DLD1 (cell line): ENCODE measurements around the gene SERPINI1.
"Not testable (repeated sequence)": the region's sequence is repeated elsewhere in the genome, so short reads cannot be mapped to it uniquely, and the experiment has no call there.

ENCODE experiments used
- in situ Hi-C: cut with HindIII; loops from 2 replicates; pipeline ENCODE4 v1.10.0; 2017; ENCODE audit warnings: low sequenced_read_pairs

SERPINI1 gene

DNA sequence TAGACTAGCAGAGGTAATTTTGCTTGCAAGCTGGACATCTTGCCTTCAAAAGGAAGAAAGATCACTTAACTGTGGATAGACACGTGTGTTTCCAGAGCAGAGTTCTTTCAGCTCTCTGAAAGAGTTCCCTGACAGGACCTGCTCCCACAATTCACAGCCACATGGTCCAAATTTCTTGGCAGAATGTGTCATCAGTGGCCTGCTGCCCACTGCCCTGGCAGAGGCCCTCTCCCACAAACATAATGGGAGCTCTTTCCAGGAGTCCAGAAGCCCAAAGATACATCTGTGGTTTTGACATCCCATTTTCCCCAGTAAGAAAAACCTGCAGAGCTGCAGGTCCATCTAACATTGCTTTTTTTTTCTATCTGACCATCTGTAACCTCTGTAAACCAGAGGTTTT is 48.3 kb downstream of the SERPINI1 start:
- in situ Hi-C loops = no loop called here

DNA sequence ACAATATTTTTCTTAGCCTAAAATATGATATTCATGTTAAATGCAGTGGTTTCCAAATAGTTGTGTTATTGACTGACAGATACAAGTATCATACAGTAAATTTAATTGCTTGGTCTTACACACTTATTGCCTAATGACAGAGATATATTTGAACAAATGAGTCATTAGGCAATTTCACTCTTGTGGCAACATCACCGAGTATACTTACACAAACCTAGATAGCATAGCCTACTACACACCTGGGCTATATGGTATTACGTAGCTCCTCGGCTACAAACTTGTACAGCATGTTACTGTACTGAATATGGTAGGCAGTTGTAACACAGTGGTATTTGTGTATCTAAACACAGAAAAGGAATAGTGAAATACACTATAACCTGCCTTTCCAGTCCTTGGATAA is 50.3 kb downstream of the SERPINI1 start:
- in situ Hi-C loops = no loop called here

DNA sequence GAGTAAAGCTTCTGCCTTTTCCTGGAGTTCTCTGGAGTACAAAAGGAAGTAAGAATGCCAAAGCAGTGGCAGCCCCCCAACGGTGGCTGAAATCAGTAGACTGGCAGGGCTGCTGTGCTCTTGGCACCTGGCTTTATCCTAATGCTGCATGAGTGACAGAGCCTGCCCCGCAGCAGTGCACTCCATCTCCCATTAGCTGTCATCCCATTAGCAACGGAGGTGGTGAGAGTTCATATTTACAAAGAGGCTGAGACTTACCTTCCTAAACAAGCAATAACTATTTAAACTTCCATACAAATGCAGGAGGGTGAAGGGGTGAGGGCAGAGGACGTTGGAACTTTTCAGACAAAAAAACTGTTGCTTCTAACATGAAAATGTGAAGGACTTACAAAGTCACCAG is 51.9 kb downstream of the SERPINI1 start:
- in situ Hi-C loops = no loop called here

DNA sequence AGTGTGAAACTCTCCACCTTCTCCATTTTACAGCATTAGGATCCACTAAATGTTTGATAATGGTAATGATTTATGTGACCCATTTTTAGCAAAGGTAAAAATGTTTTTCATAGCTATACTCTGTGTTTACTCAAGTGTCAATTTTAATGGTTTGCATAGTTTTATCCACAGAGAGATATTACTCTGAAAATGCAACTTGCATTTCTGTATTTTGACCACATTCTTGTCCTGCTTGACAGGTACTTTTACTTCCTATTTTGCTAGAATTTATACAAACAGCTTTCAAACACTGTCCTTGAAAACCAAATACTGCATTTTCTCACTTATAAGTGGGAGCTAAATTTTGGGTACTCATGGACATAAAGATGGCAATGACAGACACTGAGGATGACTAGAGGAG is 62.9 kb downstream of the SERPINI1 start:
- in situ Hi-C loops = no loop called here

DNA sequence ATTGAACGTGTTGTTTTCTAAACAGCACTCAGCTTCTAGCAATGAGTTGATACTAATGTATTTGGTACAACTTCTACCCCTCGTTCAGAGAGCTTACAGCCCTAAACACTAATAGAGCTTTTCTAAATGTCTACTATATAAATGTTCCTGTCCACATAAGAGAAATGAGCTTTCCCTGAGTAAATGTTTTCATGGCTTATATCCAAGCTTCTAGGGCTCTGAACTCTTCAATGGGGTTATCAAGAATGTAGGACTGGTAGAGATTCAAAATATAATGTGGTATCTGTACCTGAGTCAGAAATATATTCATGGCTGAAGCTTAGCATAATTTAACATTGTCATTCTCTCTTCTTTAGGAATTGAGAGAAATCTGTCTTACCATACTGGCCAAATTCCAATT is 73.4 kb downstream of the SERPINI1 start:
- in situ Hi-C loops = no loop called here

DNA sequence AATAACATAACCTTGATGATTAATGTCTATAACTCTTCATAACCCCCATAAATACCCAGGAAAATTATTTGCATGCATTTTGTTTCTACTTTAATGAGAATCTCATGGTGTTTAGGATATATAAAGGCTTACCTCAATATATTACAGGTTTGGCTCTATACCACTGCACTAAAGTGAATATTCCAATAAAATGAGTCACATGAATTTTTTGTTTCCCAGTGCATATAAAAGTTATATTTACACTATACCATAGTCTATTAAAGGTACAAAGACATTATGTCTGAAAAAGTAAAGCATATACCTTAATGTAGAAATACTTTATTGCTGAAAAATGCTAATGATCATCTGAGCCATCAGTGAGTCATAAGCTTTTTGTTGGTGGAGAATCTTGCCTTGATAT is 74.7 kb downstream of the SERPINI1 start:
- in situ Hi-C loops = no loop called here

DNA sequence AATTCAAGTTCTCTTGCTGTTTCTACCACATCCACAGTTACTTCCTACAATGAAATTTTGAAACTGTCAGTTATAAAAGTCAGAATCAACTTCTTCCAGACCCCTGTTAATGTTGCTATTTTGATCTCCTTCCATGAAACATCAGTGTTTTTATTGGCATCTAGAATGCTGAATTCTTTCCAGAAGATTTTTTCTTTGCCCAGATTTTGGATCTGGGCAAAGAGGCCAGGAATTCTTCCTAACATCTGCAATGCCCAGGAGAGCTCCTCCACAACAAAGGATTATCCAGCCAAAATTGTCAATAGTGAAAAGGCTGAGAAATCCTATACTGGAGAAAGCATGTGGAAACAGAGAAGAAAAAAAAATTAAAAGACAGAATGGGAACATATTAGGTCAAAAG is 75.5 kb downstream of the SERPINI1 start:
- in situ Hi-C loops = no loop called here

DNA sequence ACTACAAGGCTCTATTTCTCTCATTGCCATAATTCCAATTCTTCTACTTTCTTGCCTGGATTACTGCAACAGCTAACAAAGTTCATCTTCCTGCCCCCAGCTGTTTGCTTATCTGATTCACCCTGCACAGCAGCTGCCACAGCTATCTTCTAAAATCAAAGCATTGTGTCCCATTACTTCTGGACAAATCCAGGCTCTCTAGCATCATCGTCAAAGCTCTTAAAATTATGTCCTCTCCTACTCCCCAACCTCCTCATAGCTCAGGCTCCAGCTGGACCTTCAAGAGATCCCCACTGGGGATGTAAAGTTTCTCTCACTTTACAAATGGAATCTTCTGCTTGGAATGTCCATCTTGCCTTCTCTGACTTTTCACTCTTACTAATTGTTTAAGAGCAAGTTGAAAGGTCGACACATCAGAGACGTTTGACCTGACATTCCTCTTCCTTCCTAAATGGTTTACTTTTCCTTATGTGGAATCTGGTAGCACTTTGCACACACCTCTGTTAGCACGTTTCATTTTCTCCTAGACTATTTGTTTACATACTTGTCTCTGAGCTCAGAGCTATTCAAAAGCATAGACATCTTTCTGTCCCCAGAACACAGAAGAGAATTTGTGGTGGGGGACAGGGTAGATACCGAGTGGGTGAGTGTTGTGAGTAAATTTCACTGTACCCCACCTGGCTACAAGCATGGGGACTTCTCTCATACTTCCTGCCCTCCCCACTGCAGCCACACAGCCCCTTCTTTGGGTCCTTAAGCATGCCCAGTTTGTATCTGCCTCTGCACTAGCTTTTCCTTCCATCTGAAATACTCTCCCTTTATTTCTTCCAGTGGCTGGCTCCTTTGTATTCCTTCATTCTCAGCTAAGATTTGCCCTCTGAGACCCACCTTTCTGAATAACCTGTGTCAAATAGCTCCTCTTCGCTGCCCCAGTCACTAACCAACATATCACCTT is 77.9 kb downstream of the SERPINI1 start:
- in situ Hi-C loops = no loop called here

DNA sequence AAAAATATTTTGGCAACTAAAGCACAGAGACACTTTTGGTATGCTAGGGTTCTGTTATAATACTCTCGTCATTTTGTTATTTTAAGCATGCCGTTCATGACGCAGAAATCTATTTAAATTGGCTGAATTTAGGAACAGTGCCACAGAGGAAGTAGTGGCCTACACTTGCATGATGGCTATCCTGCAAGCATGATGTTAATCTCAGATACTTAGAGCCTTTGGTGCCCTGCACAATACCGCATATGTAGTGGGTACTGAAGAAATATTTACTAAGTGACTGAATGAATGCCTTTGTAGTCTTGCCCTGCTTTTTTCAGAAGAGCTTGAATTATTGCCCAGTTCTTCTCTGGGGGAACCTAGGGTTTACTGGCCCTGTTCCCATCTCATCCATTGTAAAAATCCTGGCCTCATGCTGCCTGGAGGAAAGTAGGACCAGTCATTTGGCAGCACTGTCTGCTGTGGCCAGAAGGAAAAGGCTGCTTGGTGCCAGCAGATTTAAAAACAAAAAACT is 79.0 kb downstream of the SERPINI1 start:
- in situ Hi-C loops = no loop called here

DNA sequence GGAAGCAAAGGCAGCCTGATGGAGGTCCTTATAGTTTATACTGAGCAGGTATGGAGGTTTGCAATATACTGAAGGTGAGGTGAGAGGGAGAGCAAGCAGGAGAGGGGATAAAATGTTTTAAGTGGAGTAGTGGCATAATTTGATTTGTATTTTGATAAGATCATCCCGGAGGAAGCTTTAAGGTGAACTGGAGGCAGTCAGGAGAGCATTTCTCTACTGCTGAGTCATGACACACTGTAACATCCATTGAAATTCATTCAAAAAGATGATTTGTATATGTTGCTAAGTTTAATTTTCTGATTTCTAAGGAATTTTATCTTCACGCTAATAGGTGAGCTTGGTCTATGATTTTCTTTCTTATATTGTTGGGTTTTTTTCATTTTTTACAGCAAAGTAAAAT is 81.4 kb downstream of the SERPINI1 start:
- in situ Hi-C loops = no loop called here

DNA sequence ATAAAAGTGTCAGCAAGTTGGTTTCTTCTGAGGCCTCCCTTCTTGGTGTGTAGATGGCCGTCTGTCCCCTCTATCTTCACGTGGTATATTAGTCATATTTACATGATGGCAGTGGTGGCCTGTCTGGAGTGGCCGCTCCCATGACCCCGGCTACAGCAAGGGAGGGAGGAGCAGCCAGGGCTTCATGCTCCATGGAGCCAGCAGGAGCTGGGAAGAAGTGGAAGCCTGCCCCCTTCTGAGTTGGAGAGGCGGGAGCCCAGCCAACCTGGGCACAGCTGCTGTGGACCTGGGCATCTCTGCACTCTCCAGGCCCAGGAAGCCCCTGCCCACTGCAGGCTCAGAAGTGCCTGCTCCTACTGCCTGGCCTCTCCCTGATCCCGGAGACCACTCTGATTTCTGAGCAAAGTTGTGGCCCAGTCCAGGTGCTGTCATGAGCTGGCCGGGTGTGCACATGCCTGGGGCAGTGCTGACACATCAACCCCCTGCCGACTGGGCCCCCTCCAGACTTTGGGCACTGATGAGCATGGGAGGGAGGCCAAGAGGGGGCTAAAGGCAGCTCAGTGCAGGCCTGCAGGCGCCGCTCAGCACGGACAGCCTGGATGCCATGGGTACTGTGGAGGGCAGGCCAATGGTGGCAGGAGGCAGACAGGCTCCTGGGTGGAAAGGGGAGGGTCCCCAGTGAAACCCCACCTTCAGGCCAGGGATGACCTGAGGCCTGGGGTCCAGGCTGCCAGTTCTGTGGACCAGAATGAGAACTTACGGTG is 84.8 kb downstream of the SERPINI1 start:
- in situ Hi-C loops = no loop called here

DNA sequence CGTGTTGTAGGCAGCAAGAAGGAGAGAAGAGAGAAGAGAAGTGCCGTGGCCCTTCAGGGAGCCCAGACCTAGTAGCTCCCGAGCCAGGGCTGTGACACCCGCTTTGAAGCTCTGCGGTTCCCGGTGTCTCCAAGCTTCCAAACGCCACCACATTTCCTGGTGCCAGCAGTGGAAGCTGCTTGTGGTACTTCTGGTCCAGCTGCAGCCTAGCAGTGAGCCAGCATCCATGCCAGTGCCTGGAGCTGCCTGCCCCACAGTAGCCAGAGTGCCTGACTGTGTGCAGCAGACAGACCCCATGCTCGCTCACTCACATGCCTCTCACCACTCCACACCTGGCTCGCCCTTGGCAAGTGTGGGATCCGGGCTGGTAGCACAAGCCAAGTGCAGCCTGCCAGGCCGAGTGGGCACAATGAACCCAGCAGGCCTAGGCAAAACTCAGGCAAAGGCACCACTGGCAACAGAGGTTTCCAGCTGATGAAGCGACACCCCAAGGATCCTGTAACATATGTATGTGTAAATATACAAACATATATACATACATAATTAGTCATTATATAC is 85.8 kb downstream of the SERPINI1 start:
- in situ Hi-C loops = no loop called here

DNA sequence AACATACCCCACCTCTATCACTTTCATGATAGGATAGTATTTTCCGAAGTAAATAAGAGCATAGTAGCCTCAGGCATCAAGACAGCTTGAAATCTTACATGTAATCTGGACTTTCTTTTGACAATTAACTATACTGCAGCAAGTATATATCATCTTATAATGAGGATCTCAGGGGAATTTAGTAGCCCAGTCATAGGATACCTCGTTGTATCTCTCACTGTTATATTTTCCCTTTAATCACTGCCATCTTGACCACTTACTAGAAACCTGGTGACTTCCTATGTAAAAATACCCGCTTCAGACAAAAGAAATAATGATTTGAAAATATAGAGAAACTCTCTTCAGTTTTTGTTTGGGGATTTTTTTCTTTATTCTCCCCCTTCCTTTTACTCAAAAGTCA is 88.2 kb downstream of the SERPINI1 start:
- in situ Hi-C loops = no loop called here

DNA sequence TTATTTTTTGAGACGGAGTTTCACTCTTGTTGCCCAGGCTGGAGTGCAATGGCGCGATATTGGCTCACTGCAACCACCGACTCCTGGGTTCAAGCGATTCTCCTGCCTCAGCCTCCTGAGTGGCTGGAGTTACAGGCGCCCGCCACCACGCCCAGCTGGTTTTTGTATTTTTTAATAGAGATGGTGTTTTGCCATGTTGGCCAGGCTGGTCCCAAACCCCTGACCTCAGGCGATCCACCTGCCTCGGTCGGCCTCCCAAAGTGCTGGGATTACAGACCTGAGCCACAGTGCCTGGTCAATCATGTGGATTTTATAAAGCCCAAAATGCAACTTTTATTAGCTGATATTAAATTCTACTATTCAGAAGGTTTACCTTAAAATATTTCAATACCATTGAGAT is 92.1 kb downstream of the SERPINI1 start:
- in situ Hi-C loops = not testable (repeated sequence)

DNA sequence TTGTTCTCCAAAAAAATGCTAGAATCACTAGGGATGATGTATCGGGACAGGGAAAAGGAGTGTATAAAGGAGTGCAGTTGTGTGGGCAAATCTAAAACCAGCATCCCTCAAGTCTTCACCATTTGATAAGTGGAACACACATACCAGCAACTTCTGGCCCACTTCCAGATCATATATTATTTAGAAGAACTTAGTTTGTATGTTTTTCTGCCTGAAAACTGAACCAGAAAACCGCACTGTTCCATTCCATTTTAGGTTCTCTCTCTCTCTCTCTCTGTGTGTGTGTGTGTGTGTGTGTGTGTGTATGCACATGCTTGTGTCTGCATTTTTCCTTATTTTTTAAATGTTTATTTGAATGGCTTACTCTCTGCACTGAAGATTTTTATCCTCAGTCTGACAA is 93.5 kb downstream of the SERPINI1 start:
- in situ Hi-C loops = no loop called here

DNA sequence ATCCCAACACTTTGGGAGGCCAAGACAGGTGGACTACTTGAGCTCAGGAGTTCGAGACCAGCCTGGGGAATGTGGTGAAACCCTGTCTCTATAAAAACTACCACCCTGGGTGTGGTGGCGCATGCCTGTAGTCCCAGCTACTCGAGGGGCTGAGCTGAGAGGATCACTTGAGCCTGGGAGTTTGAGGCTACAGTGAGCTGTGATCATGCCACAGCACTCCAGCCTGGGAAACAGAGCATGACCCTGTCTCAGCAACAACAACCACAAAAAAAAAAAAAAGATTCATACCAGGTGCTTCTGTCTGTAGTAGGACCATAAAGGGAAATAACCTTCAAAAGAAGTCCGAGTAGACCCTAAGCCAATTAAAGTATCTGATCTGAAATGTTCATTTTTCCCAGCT is 94.5 kb downstream of the SERPINI1 start:
- in situ Hi-C loops = no loop called here

DNA sequence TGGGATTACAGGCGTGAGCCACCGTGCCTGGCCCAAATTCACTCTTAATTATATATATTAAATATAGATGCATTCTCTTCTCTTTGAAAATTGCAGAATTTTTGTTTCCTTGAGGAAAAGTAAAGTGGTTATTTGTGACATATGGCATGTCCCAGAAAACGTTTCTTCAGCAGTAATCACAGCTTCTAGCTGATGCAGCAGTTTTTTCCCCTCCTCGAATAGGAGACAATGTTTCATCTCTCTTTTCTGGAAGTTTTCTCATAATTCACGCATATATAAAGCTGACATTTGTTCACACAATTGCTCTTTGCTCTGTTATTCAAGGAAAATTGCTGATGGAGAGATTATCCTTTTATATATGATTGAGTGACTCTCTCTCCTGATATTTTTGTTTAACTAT is 99.8 kb downstream of the SERPINI1 start:
- in situ Hi-C loops = no loop called here

DNA sequence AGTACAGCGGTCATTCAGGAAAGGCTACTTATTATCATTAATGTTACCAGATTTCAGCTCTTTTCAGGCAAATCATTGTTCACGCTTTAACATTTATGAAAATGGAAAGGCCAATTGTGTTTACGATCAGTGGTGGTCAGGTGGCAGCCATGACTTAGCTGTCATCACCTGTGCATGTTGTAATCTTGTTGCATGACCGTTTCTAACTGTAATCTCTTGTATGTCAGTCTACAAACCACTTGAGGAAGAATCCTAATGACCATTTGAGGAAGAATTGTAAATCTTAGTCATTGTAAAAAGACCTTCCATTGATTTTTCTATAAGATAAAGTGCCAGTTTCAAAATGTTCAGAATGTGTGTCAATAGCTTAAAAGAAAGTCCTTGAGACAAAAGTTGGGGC is 100.4 kb downstream of the SERPINI1 start:
- in situ Hi-C loops = no loop called here

DNA sequence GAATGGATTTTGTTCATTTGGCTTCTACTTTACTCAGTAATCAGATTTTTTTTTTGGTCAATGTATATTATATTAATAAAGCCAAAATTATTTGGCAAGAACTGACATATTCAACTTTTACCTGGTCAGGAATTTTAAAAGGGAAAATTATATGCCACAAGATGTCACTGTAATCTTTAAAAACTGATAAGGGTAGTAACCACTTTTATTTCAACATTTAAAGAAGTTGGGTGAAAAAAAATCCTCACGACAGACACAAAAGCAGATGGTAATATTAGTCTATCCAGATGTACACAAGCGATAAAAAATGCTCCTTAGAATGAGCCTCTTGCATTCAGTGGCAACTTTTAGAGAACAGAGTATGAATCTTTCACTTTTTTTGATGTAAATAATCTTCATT is 101.9 kb downstream of the SERPINI1 start:
- in situ Hi-C loops = no loop called here

DNA sequence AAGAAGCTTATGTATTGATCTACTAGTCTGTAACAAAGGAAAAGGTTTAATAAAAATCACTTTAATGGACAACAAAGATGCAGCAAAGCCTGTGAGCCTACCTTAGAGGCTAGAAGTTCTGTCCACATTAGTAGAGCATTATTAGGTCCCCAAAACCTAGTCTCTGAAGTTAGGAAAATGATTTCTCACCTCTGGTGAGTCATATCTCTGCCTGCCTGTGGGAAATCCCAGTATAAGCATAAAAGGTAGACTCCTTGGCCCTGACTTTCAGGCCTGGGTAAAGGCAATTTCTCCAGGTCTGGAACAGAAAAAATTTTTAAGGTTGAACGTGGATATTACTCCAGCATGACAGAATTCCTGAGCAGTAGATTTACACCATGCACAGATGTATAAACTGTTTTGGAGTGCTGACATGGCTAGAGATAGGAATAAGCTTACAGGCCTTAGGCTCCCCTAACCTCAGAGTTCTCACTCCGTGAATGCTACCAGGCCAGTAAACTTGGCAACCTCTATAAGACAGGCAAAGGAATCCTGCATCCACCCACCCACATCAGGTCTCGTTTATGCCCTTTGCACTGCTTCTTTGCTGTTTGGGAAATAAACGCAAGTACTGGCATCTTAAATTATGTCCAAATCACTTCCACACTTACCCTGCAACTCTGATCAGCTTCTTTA is 104.1 kb downstream of the SERPINI1 start:
- in situ Hi-C loops = no loop called here

DNA sequence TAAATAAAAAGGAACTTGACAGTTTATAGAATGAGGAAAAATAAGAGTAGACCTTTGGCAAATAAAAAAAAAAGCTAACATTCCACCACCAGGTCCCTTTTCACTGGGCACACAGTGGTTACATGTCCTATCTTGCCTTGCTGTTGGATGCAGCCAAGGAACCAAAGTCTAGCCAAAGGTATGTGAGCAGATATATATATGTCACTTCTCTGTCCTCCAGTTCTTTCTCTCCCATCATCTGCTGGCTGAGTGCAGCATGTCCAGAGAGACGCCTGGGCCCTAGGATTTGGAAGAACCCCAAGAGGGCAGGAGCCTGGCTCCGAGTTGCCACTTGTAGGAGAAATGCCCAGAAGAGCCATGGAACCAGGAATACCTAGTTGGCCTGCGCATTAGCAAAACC is 104.7 kb downstream of the SERPINI1 start:
- in situ Hi-C loops = no loop called here
